HG02943 (cell line): ENCODE data around the gene ATF2.

Experiments used
- ATAC-seq: cut with Tn5 transposase; IDR thresholded peaks from one replicate; pipeline ENCODE4 v1.9.1; 2021; ENCODE audit warnings: mild to moderate bottlenecking, low read depth, moderate library complexity; ENCODE audit not compliant: unreplicated experiment

ATF2 gene

DNA sequence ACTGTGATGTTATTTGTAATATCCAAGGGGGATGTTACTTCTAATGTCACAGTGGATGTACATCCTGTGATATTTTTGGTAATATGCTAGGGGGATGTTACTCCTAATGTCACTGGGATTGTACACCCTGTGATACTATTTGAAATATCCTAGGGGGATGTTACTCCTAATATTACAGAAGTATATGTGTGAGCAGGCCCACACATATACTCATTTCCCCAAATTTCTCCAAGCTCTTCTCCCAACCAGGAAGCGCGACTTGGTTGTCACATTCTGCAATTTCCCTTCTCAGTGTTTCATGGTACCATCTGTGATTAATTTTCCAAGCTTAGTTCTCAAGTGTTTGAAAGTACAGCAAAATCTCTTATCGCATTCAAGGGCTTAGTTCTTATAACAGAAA, 133.3 kb downstream of the ATF2 start:
- ATAC-seq, result no peak

DNA sequence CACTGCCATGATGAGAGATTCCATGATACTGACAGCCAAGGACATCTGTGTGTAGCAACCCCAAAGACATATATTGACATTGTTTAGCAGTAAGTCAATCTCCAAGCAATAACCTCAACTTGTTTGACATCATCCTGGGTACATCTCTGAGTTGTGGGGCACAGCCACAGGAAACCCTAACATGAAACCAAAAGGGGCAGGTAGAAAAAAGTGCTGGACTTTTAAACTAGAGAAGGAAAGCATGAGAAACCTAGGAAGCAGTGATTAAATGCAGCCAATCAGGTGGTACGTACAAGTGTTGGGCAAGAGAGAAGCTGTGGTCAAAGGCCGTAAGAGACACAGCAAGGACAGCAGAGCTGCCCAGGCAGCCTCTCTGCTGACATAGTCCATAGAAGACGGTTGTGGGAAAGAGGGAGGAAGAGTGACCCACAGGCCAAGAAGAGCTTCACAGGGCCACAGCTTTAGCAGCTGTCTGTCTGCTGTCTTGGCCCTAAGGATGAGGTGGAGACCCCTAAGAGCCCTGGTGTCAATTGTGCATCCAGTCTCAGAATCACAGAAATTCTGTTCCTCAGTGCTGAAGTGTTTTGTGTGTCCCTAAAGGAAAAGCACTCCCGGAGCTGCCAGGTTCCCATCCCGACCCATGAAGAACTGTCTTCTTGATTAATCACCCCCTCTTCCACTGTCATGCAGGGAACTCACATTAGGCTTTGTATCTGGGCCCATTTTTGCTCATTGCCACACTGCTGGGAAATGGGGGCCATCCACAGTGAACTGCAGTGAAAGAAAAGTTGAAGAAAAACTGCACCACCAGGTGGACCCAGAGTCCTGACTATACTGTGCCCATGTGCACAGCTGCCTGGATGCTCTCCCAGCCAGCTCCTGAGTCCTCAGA, 137.4 kb downstream of the ATF2 start:
- ATAC-seq, result no peak

DNA sequence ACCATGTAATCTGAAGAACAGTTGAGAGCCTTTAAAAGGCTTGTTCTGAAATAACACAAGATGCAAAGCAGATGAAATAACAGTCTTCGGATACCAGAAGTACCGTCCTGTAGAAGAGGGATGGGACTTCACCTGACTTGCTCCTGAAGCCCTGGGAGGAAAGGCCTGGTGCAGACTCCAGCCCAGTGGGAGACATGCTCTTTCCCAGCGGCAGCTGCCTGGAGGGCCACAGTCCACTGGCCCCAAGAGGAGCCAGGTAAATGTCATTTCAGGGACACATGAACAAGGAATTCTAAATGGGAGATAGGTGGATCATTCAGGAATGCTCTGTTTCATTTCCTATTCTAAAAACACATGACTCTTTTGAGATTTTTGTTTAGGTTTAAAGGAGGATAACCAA, 140.2 kb downstream of the ATF2 start:
- ATAC-seq, result no peak

DNA sequence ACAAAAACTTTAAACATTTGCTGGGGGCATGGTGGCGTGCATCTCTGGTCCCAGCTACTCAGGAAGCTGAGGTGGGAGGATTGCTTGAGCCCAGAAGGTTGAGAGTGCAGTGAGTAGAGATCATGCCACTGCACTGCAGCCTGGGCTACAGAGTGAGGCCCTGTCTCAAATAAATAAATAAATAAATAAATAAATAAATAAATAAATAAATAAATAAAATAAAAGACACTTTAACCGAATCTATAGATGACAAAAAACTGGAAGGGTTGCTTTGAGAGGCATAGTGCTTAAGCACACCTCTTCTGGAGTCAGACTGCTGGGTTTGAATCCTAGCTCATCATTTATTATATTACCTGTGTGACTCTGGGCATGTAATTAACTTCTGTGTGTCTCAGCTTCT, 141.6 kb downstream of the ATF2 start:
- ATAC-seq, result no peak

DNA sequence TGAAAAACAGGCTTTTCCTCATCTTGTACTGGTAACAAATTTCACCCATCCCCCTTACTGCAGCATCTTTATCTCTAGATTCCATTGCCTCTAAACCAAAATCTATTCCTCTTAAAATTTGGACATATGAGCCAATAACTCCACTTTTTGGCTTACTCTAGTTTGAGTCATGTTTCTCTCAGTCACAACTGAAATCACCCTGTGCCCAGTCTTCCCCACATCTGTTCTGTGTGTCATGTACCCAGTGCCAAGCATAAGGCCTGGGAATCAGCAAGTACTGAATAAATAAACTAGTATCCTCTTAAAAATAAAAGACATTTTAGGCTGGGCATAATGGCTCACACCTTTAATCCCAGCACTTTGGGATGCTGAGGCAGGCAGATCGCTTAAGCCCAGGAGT, 142.1 kb downstream of the ATF2 start:
- no peak for ATAC-seq

DNA sequence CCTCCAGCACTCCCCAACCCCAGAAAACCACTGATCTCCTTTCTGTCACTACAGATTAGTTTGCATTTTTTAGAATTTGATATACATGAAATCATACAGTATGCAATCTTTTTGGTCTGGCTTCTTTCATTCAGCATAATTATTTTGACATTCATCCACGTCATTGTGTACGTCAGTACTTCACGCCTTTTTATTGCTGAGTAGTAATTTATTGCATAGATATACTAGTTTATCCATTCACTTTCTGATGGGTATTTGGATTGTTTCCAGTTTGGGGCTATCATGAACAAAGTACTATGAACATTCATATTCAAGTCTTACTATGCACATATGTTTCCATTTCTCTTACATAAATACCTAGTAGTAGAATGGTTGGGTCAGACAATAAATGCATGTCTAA, 142.8 kb downstream of the ATF2 start:
- ATAC-seq, result no peak

DNA sequence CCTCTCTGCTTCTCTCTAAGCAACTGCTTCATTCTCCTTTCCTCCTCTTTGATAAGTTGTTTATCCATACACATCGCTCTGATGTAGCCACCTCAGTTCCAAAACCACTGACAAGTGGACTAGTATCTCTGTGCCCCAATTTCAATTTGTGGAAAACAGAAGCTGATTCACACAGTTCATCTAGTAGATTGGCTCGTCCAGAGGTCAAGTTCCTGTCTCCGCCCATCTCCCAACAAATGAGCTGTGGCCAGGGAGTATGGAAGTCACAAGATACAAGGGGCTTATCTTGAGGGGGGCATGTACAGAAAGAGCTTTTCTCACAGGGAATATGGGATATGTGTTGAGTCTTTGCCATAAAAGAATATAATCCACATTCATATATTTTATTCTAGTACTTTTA, 145.1 kb downstream of the ATF2 start:
- no peak for ATAC-seq
